HepG2 (cell line): ENCODE measurements around the gene ANKRD39. TPM values are rescaled to one million over a fixed set of nuclear protein-coding genes. Genes with fewer than 3 reads are reported as not detected.

Source experiments
- BRCA1 ChIP-seq: sonication (generic); formaldehyde crosslinking; IDR thresholded peaks from 2 replicates; pipeline ENCODE4 v1.4.0; 2020; ENCODE audit warnings: missing genetic modification reagents
- BRD4 ChIP-seq: sonication (generic); formaldehyde crosslinking; IDR thresholded peaks from 2 replicates; pipeline ENCODE4 v1.4.0; 2020; ENCODE audit warnings: missing genetic modification reagents
- CTCF ChIP-seq: sonication (generic); formaldehyde crosslinking; IDR thresholded peaks from 2 replicates; pipeline ENCODE4 v1.5.0; 2020; ENCODE audit warnings: mild to moderate bottlenecking, missing genetic modification reagents, moderate library complexity
- GABPA ChIP-seq, 2 experiments: IDR thresholded peaks; 2 replicates each; pipeline ENCODE4 v1.6.1; 2011 to 2016; ENCODE audit warnings: low read depth in 2 of 2, low read length in 1 of 2, missing biosample characterization in 1 of 2, missing genetic modification characterization in 1 of 2
- RARG ChIP-seq: sonication (generic); formaldehyde crosslinking; IDR thresholded peaks from 2 replicates; pipeline ENCODE4 v1.4.0; 2020; ENCODE audit warnings: low read depth, mild to moderate bottlenecking, missing genetic modification reagents
- SP4 ChIP-seq: sonication (generic); formaldehyde crosslinking; IDR thresholded peaks from 2 replicates; pipeline ENCODE4 v1.8.1; 2023; ENCODE audit warnings: mild to moderate bottlenecking, missing genetic modification reagents
- SP5 ChIP-seq: IDR thresholded peaks from 2 replicates; pipeline ENCODE4 v1.6.1; 2016; ENCODE audit warnings: low read depth, borderline replicate concordance
- TERF1 ChIP-seq: sonication (generic); formaldehyde crosslinking; IDR thresholded peaks from 2 replicates; pipeline ENCODE4 v1.8.0; 2022; ENCODE audit warnings: mild to moderate bottlenecking, missing genetic modification reagents, moderate library complexity
- TFAP4 ChIP-seq: sonication (generic); IDR thresholded peaks from 2 replicates; pipeline ENCODE4 v1.6.1; 2016; ENCODE audit warnings: low read depth, borderline replicate concordance
- ZNF256 ChIP-seq: sonication (generic); formaldehyde crosslinking; conservative IDR thresholded peaks from 2 replicates; pipeline ENCODE4 v1.4.0; 2020; ENCODE audit warnings: missing genetic modification reagents
- ZNF292 ChIP-seq: sonication (generic); formaldehyde crosslinking; IDR thresholded peaks from 2 replicates; pipeline ENCODE4 v1.8.1; 2022; ENCODE audit warnings: mild to moderate bottlenecking, low read depth, missing genetic modification reagents, borderline replicate concordance
- ZNF496 ChIP-seq: sonication (generic); formaldehyde crosslinking; IDR thresholded peaks from 2 replicates; pipeline ENCODE4 v1.8.1; 2023; ENCODE audit warnings: mild to moderate bottlenecking, moderate library complexity, missing genetic modification reagents; ENCODE audit not compliant: insufficient replicate concordance
- polyA plus RNA-seq, 8 experiments: library from polyadenylated mRNA; depleted of rRNA in 3 of 8; stranded (reverse) in 7 of 8; unstranded in 1 of 8; fragments of >200 nt; fragmentation: Illumina TruSeq in 4 of 8; extraction: Trizol in 4 of 8; gene quantifications; 2 replicates each; pipeline versions ENCODE4 v1.2.1 to v1.2.3, GENCODE V29; 2011 to 2016; ENCODE audit warnings: low read depth in 4 of 8, missing spikeins in 1 of 8, mixed read lengths in 1 of 8; ENCODE audit not compliant: insufficient read depth in 1 of 8
- total RNA-seq, 5 experiments: library from RNA; depleted of rRNA; stranded (reverse); fragments of >200 nt; fragmentation: Illumina TruSeq; extraction: Trizol; gene quantifications; 2 replicates each; pipeline ENCODE4 v1.2.3, GENCODE V29; 2016; ENCODE audit warnings: low read depth in 1 of 5
- TF ChIP-seq, protein P1 (sequence below): sonication (generic); formaldehyde crosslinking; IDR thresholded peaks from 2 replicates; pipeline ENCODE4 v1.5.1; 2020; ENCODE audit warnings: missing genetic modification reagents, mild to moderate bottlenecking, borderline replicate concordance
- TF ChIP-seq, protein P2 (sequence below), 2 experiments: sonication (generic) in 1 of 2; formaldehyde crosslinking in 1 of 2; IDR thresholded peaks; 2 replicates each; pipeline versions ENCODE4 v1.6.1 to v1.9.0; 2014 to 2022; ENCODE audit warnings: antibody characterized with exemption in 1 of 2, borderline replicate concordance in 1 of 2, inconsistent platforms in 1 of 2, low read depth in 1 of 2, missing genetic modification reagents in 1 of 2

ANKRD39 gene
- total and polyA plus RNA-seq, 2 of the 13 experiments (the other 11 are each of a cell fraction or from before 2014, with no cell fraction given), result 23.2 to 24.8 TPM

- TF ChIP-seq, protein P1, sequence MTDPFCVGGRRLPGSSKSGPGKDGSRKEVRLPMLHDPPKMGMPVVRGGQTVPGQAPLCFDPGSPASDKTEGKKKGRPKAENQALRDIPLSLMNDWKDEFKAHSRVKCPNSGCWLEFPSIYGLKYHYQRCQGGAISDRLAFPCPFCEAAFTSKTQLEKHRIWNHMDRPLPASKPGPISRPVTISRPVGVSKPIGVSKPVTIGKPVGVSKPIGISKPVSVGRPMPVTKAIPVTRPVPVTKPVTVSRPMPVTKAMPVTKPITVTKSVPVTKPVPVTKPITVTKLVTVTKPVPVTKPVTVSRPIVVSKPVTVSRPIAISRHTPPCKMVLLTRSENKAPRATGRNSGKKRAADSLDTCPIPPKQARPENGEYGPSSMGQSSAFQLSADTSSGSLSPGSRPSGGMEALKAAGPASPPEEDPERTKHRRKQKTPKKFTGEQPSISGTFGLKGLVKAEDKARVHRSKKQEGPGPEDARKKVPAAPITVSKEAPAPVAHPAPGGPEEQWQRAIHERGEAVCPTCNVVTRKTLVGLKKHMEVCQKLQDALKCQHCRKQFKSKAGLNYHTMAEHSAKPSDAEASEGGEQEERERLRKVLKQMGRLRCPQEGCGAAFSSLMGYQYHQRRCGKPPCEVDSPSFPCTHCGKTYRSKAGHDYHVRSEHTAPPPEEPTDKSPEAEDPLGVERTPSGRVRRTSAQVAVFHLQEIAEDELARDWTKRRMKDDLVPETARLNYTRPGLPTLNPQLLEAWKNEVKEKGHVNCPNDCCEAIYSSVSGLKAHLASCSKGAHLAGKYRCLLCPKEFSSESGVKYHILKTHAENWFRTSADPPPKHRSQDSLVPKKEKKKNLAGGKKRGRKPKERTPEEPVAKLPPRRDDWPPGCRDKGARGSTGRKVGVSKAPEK, result 0 out of 2 replicates have a peak, but pooled peaks have one; percentile 81
- TF ChIP-seq SP4 (CRISPR knock-in tag) (peak; percentile 69; the same call in 1 of the 2 replicates), ZNF292 (CRISPR knock-in tag) (no peak), BRCA1 (CRISPR knock-in tag) (0 out of 2 replicates have a peak, but pooled peaks have one; percentile 18), TERF1 (CRISPR knock-in tag) (no peak), ZNF256 (no peak), RARG (no peak), TFAP4 (peak; percentile 43; the same call in 1 of the 2 replicates), GABPA (IDR thresholded peaks at IDR 0.05; ENCODE audit: low read depth, low read length) (no peak), GABPA (CRISPR knock-in tag; IDR thresholded peaks at IDR 0.05; ENCODE audit: low read depth) (peak; percentile 90), SP5 (CRISPR knock-in tag) (peak; percentile 94), BRD4 (peak; percentile 81; the same call in 1 of the 2 replicates), ZNF496 (CRISPR knock-in tag) (no peak), CTCF (peak; percentile 69)
- TF ChIP-seq, protein P2, sequence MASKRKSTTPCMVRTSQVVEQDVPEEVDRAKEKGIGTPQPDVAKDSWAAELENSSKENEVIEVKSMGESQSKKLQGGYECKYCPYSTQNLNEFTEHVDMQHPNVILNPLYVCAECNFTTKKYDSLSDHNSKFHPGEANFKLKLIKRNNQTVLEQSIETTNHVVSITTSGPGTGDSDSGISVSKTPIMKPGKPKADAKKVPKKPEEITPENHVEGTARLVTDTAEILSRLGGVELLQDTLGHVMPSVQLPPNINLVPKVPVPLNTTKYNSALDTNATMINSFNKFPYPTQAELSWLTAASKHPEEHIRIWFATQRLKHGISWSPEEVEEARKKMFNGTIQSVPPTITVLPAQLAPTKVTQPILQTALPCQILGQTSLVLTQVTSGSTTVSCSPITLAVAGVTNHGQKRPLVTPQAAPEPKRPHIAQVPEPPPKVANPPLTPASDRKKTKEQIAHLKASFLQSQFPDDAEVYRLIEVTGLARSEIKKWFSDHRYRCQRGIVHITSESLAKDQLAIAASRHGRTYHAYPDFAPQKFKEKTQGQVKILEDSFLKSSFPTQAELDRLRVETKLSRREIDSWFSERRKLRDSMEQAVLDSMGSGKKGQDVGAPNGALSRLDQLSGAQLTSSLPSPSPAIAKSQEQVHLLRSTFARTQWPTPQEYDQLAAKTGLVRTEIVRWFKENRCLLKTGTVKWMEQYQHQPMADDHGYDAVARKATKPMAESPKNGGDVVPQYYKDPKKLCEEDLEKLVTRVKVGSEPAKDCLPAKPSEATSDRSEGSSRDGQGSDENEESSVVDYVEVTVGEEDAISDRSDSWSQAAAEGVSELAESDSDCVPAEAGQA (IDR thresholded peaks at IDR 0.05; ENCODE audit: low read depth), result peak; percentile 62
- TF ChIP-seq, protein P2 (CRISPR knock-in tag; IDR thresholded peaks at IDR 0.05; ENCODE audit: borderline replicate concordance), result peak; percentile 83; the same call in 1 of the 2 replicates
Observed at GRCh38 chr2:96868555-96869280, 10.9 kb upstream of the ANKRD39 start (continued).
